B cell (primary cell): ENCODE results near the gene KCNQ5. TPM values are rescaled to one million over a fixed set of nuclear protein-coding genes. Genes with fewer than 3 reads are reported as not detected.

Experiments used
- ATAC-seq: fragments of 200-7000 bp; cut with Tn5 transposase; one replicate; pipeline ENCODE4 v1.10.0; 2021; ENCODE audit warnings: low read depth, mild to moderate bottlenecking, moderate number of reproducible peaks, moderate library complexity
- CTCF ChIA-PET: fragments of 350-600 bp; sonication (Branson Sonifier 250); formaldehyde crosslinking; loops from one replicate; lab custom pipeline; 2021; ENCODE audit warnings: antibody characterized with exemption, inconsistent platforms; lab: Charles Lee
- POLR2A ChIA-PET: fragments of 350-600 bp; sonication (Branson Sonifier 250); formaldehyde crosslinking; loops from one replicate; lab custom pipeline; 2021; ENCODE audit warnings: antibody characterized with exemption; lab: Charles Lee
- DNase-seq: peaks from one replicate; pipeline ENCODE4 v3.0.0; 2013
- H2AFZ ChIP-seq: 2 replicates; pipeline ENCODE4 v1.6.1; 2012; ENCODE audit warnings: mild to moderate bottlenecking, low read depth, low read length; ENCODE audit not compliant: insufficient read depth, poor library complexity, severe bottlenecking
- H3K27ac ChIP-seq, 2 donors: 1 replicate in 1 of 2; 2 replicates in 1 of 2; pipeline ENCODE4 v1.5.1; 2012 to 2013; ENCODE audit warnings: low read length in 2 of 2, mild to moderate bottlenecking in 2 of 2, moderate library complexity in 1 of 2
- H3K27me3 ChIP-seq, 4 experiments: fragments of 200-600 bp in 1 of 4; sonication (generic) in 1 of 4; replicated peaks in 1 of 4; 1 replicate in 2 of 4; 2 replicates in 2 of 4; pipeline versions ENCODE4 v1.6.1 to v1.7.0; 2013 to 2016; ENCODE audit warnings: low read length in 3 of 4, mild to moderate bottlenecking in 2 of 4, mixed read lengths in 1 of 4, moderate library complexity in 1 of 4; ENCODE audit not compliant: insufficient read depth in 4 of 4, control insufficient read depth in 3 of 4; ENCODE audit errors: control extremely low read depth in 1 of 4
- H3K36me3 ChIP-seq, 2 experiments: replicated peaks in 1 of 2; 1 replicate in 1 of 2; 2 replicates in 1 of 2; pipeline versions ENCODE4 v1.6.1 to v1.7.1; 2013; ENCODE audit warnings: low read length in 1 of 2; ENCODE audit not compliant: insufficient read depth in 2 of 2, control insufficient read depth in 1 of 2; ENCODE audit errors: control extremely low read depth in 1 of 2, extremely low read depth in 1 of 2
- H3K4me1 ChIP-seq, 2 donors: fragments of 200-600 bp in 1 of 2; sonication (generic) in 1 of 2; 1 replicate in 1 of 2; 2 replicates in 1 of 2; pipeline versions ENCODE4 v1.5.1 to v1.6.1; 2013 to 2017; ENCODE audit warnings: low read length in 2 of 2; ENCODE audit not compliant: control insufficient read depth in 2 of 2, insufficient read depth in 2 of 2
- H3K4me2 ChIP-seq: replicated peaks from 2 replicates; pipeline ENCODE3; 2012; ENCODE audit warnings: mild to moderate bottlenecking, low read depth, low read length; ENCODE audit not compliant: poor library complexity, severe bottlenecking
- H3K4me3 ChIP-seq, 5 experiments: fragments of 200-600 bp in 1 of 5; sonication (generic) in 1 of 5; 1 replicate in 3 of 5; 2 replicates in 2 of 5; pipeline versions ENCODE4 v1.5.1 to v1.7.0; 2011 to 2016; ENCODE audit warnings: low read length in 4 of 5, mild to moderate bottlenecking in 4 of 5, low read depth in 2 of 5, control low read depth in 1 of 5, moderate library complexity in 1 of 5; ENCODE audit not compliant: insufficient read depth in 1 of 5; ENCODE audit errors: control extremely low read depth in 1 of 5, extremely low read depth in 1 of 5
- H3K79me2 ChIP-seq: fragments of 200-600 bp; sonication (generic); one replicate; pipeline ENCODE4 v1.6.0; 2016; ENCODE audit warnings: low read length; ENCODE audit not compliant: control insufficient read depth, insufficient read depth
- H3K9ac ChIP-seq: fragments of 200-600 bp; sonication (generic); 2 replicates; pipeline ENCODE4 v1.6.1; 2017; ENCODE audit warnings: mild to moderate bottlenecking, low read length, moderate library complexity
- H3K9me3 ChIP-seq, 3 donors: one replicate each; pipeline versions ENCODE4 v1.6.1 to v1.7.1; 2013; ENCODE audit warnings: low read length in 2 of 3; ENCODE audit not compliant: control insufficient read depth in 2 of 3, insufficient read depth in 1 of 3; ENCODE audit errors: control extremely low read depth in 1 of 3
- H4K20me1 ChIP-seq: 2 replicates; pipeline ENCODE4 v1.6.0; 2012; ENCODE audit warnings: mild to moderate bottlenecking, low read length; ENCODE audit not compliant: insufficient read depth, control insufficient read depth, poor library complexity, severe bottlenecking
- H3K27ac Mint-ChIP-seq: one replicate; pipeline ENCODE4 v1.8.0; 2021; ENCODE audit warnings: mixed read lengths
- H3K27me3 Mint-ChIP-seq: one replicate; pipeline ENCODE4 v1.8.0; 2021; ENCODE audit warnings: mixed read lengths
- H3K4me1 Mint-ChIP-seq: one replicate; pipeline ENCODE4 v1.8.0; 2021; ENCODE audit warnings: mixed read lengths
- H3K4me3 Mint-ChIP-seq: one replicate; pipeline ENCODE4 v1.8.0; 2021; ENCODE audit warnings: mixed read lengths
- H3K9me3 Mint-ChIP-seq: one replicate; pipeline ENCODE4 v1.8.0; 2022; ENCODE audit warnings: mixed read lengths; ENCODE audit not compliant: insufficient read depth
- CTCF ChIP-seq: fragments of 200-600 bp; IDR thresholded peaks from one replicate; pipeline ENCODE4 v1.8.0; 2022; ENCODE audit warnings: antibody characterized with exemption, mild to moderate bottlenecking
- EZH2 ChIP-seq: IDR thresholded peaks from 2 replicates; pipeline ENCODE4 v1.6.1; 2012; ENCODE audit warnings: borderline replicate concordance, low read depth, mild to moderate bottlenecking, moderate library complexity, low read length; ENCODE audit not compliant: insufficient read depth, poor library complexity, severe bottlenecking
- WGBS: methylation state at CpG from one replicate; pipeline ENCODE4 v1.1.5; 2013; ENCODE audit warnings: missing lambda C conversion rate; ENCODE audit not compliant: insufficient coverage; 5-methylcytosine and 5-hydroxymethylcytosine counted together
- intact Hi-C: fragments of 100-400 bp; cut with micrococcal nuclease; formaldehyde crosslinking; loops from one replicate; pipeline ENCODE4 v1.10.0; 2022
- polyA plus RNA-seq: library from polyadenylated mRNA; depleted of rRNA; stranded (reverse); fragments of >200 nt; gene quantifications from 2 replicates; pipeline ENCODE4 v1.2.3, GENCODE V29; 2012
- total RNA-seq, 2 donors: library from RNA; stranded (reverse); fragments of 120-200 nt in 1 of 2; gene quantifications; 1 replicate in 1 of 2; 2 replicates in 1 of 2; pipeline versions ENCODE4 v1.2.3 to v1.2.4, GENCODE V29; 2013 to 2022

Gene KCNQ5
- total and polyA plus RNA-seq, 2 donors (not counting 1 experiment from before 2014, with no cell fraction given), result 2.3 to 9.4 TPM

GRCh38 chr6:73156793-73157767 is 535.2 kb downstream of the KCNQ5 start:
- H3K4me3 ChIP-seq, result no peak overlapping the region
- no peak for DNase-seq
- CTCF ChIA-PET, result no interaction called here

More at GRCh38 chr6:73156793-73157767, 535.2 kb downstream of the KCNQ5 start:
- no peaks in the 10 kb centered on the region for H3K27me3 Mint-ChIP-seq
- Histone ChIP-seq H3K79me2 (no peaks in the 10 kb centered on the region), H3K36me3 (no peaks in the 10 kb centered on the region), H4K20me1 (no peaks in the 10 kb centered on the region), H3K27ac (no peak overlapping the region), H3K27me3 (no peaks in the 10 kb centered on the region), H3K4me1 (no peaks in the 10 kb centered on the region), H3K9ac (no peak overlapping the region), H3K4me2 (no peak overlapping the region), H2AFZ (no peak overlapping the region), H3K9me3 (peaks cover 0 to 20% (median 0%) of the 10 kb centered on the region in 3 donors)
- H3K27ac Mint-ChIP-seq, result no peak overlapping the region
- intact Hi-C loops, result no loop called here
- no peak overlapping the region for H3K4me3 Mint-ChIP-seq
- TF ChIP-seq EZH2 (no peak), CTCF (no peak)
- H3K4me1 Mint-ChIP-seq, result no peaks in the 10 kb centered on the region
- no peak for ATAC-seq
- WGBS, result 98% methylated on average over 31 of the region's 41 CpGs
- POLR2A ChIA-PET, result no interaction called here
- peaks cover 5% of the 10 kb centered on the region for H3K9me3 Mint-ChIP-seq
